ENCODE results near the gene PAQR4. TPM values are rescaled to one million over a fixed set of nuclear protein-coding genes. Genes with fewer than 3 reads are reported as not detected.

The PAQR4 gene
- total and polyA plus RNA-seq, 2 of the 13 experiments (the other 11 are each of a cell fraction or from before 2014, with no cell fraction given), result 15.9 to 24.8 TPM

DNA sequence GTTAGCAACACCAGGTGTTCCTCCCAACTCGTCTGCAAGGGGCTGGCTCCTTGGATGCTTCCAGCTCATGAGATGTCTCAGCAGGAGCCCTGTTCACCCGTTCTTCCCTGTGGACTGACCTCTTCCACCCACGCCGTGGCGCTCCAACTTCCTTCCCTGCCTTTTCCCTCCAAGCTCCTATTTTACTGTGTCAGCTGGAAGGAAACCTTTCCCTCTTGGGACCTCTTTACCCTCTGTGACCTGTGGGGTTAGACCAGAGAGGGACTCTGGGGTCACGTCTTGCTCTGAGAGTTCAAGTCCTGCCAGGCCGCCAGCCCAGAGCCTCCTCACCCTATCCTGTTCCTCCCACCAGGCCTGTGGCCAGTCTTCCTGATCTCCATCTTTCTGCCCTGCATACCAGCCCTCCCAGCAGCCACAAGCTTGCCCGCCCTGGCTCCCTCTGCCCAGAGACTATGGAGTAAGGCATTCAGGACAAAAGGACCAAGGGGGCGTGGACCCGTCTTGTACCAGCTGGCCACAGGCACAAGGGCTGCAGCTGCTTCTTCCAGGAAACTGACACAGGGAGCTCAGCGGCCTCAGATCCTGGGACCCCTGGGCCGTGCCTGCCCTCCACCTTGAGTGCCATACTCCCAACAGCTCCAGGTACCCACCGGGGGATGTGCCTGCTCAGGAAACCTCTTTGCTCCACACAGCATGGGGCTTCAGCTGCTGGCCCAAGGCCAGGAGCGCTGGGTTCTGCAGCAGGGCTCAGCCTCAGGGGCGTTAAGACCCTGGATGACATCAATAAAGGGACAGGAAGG is 3.0 kb downstream of the PAQR4 start:
- no peak overlapping the region for H3K4me2 ChIP-seq (ENCODE audit: low read depth, low read length)
- no peak overlapping the region for H3K4me3 ChIP-seq (replicated peaks in 1 of 3; ENCODE audit: insufficient read depth in 1 of 3, low read depth in 2 of 3, low read length in 3 of 3)
- TF ChIP-seq KLF16 (CRISPR knock-in tag; IDR thresholded peaks at IDR 0.05) (no peak), HNRNPL (IDR thresholded peaks at IDR 0.05; ENCODE audit: low read depth, low read length) (0 out of 2 replicates have a peak, but pooled peaks have one; percentile 4), POLR2AphosphoS5 (IDR thresholded peaks at IDR 0.05; ENCODE audit: low read depth, low read length) (peak; percentile 15; the same call in 1 of the 2 replicates), POLR2G (IDR thresholded peaks at IDR 0.05; ENCODE audit: low read depth, low read length) (0 out of 2 replicates have a peak, but pooled peaks have one; percentile 22), RARG (CRISPR knock-in tag; IDR thresholded peaks at IDR 0.05; ENCODE audit: low read depth) (no peak), POLR2A (IDR thresholded peaks at IDR 0.05; ENCODE audit: insufficient read depth in 1 of 2, low read depth in 2 of 2, low read length in 2 of 2) (peak; percentile 11 to 21; a peak in 1 of 4 replicates)
- DNase-seq (ENCODE audit: low spot score) (no peak), FAIRE-seq (no peak), ATAC-seq (no peak)
- H3K9me3 ChIP-seq (ENCODE audit: low read length), result no peaks in the 10 kb centered on the region
- ChIA-PET POLR2A (interaction anchor here (1.2 to 1.9 kb wide), 2 partner anchors 9 to 50 kb away, joined by 3 to 10 read pairs; partner anchors contain the start of gene PKMYT1), CTCF (ENCODE audit: low intra/inter-chr PET ratio, low total read pairs) (no interaction called here)
- BruUV-seq (replicated peaks), result no TSS peak
- WGBS (ENCODE audit: low lambda C conversion rate), result 96% methylated on average over 10 of the region's 15 CpGs
- H3K79me2 ChIP-seq (ENCODE audit: insufficient read depth, low read length), result peaks cover 8% of the 10 kb centered on the region
- peaks cover 2 to 18% of the 10 kb centered on the region in 2 experiments; a peak in 3 of 5 replicates for H3K36me3 ChIP-seq (replicated peaks in 1 of 2; ENCODE audit: control insufficient read depth in 1 of 2, insufficient read depth in 2 of 2, low read length in 2 of 2)
- H2AFZ ChIP-seq (ENCODE audit: low read length), result no peak overlapping the region
- no peaks in the 10 kb centered on the region for H4K20me1 ChIP-seq (ENCODE audit: insufficient read depth, low read length)
- H3K9ac ChIP-seq (ENCODE audit: insufficient read depth, low read depth, low read length), result no peak overlapping the region
- intact Hi-C loops (cut with micrococcal nuclease; ENCODE audit: unreplicated experiment) (no loop called here), in situ Hi-C loops (cut with HindIII; ENCODE audit: extremely low pct_ligation_motif_present, low pct_unique_long_range_greater_than_20kb) (no loop called here)
- H3K4me1 ChIP-seq (ENCODE audit: insufficient read depth, low read length), result peaks cover 17% of the 10 kb centered on the region
- no peak overlapping the region for H3K27ac ChIP-seq (ENCODE audit: extremely low read length, insufficient read depth, low read length)
- H3K27me3 ChIP-seq (ENCODE audit: control insufficient read depth in 1 of 2, insufficient read depth in 2 of 2, low read length in 2 of 2), result no peaks in the 10 kb centered on the region; a peak in 1 of 5 replicates

DNA sequence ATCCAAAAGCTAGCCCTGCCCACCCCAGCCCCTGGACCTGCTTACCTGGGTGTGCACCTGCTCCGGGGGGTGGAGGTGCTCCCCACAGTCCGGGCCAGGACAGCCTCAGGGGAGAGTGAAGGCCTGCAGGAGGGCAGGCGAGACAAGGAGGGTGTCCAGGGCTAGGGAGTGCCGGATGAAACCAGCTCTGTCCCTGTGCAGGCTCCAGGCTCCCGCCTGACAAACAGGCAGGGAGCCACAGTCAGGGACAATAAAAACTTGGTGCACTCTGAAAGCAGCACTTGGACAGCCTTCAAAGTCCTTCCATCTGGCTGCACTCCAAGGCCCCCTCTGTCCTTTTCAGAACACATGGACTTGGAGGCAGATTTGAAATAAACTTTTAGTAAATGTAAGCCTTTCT is 3.9 kb downstream of the PAQR4 start:
- Histone ChIP-seq H3K36me3 (replicated peaks in 1 of 2; ENCODE audit: control insufficient read depth in 1 of 2, insufficient read depth in 2 of 2, low read length in 2 of 2) (peaks cover 2 to 18% of the 10 kb centered on the region in 2 experiments; a peak in 3 of 5 replicates), H2AFZ (ENCODE audit: low read length) (no peak overlapping the region), H3K4me1 (ENCODE audit: insufficient read depth, low read length) (peaks cover 15% of the 10 kb centered on the region), H3K27ac (ENCODE audit: extremely low read length, insufficient read depth, low read length) (no peak overlapping the region), H3K4me3 (replicated peaks in 1 of 3; ENCODE audit: insufficient read depth in 1 of 3, low read depth in 2 of 3, low read length in 3 of 3) (no peak overlapping the region), H3K27me3 (ENCODE audit: control insufficient read depth in 1 of 2, insufficient read depth in 2 of 2, low read length in 2 of 2) (no peaks in the 10 kb centered on the region; a peak in 1 of 5 replicates), H3K4me2 (ENCODE audit: low read depth, low read length) (no peak overlapping the region), H3K9ac (ENCODE audit: insufficient read depth, low read depth, low read length) (no peak overlapping the region), H3K79me2 (ENCODE audit: insufficient read depth, low read length) (peaks cover 8% of the 10 kb centered on the region), H3K9me3 (ENCODE audit: low read length) (no peaks in the 10 kb centered on the region), H4K20me1 (ENCODE audit: insufficient read depth, low read length) (no peaks in the 10 kb centered on the region)
- in situ Hi-C loops (cut with HindIII; ENCODE audit: extremely low pct_ligation_motif_present, low pct_unique_long_range_greater_than_20kb) (no loop called here), intact Hi-C loops (cut with micrococcal nuclease; ENCODE audit: unreplicated experiment) (no loop called here)
- ChIA-PET CTCF (ENCODE audit: low intra/inter-chr PET ratio, low total read pairs) (no interaction called here), POLR2A (interaction anchor here (1.2 to 1.9 kb wide), 2 partner anchors 8 to 49 kb away, joined by 3 to 10 read pairs; partner anchors contain the start of gene PKMYT1)
- DNase-seq (ENCODE audit: low spot score) (no peak), ATAC-seq (no peak), FAIRE-seq (no peak)
- BruUV-seq (replicated peaks), result no TSS peak
- 100% methylated on average over 4 of the region's 5 CpGs for WGBS (ENCODE audit: low lambda C conversion rate)
- no peak for TF ChIP-seq ZNF674 (CRISPR knock-in tag; IDR thresholded peaks at IDR 0.05; ENCODE audit: low read depth)
- TF ChIP-seq THRA (CRISPR knock-in tag; IDR thresholded peaks at IDR 0.05; ENCODE audit: borderline replicate concordance), result no peak
- TF ChIP-seq HIVEP1 (CRISPR knock-in tag; IDR thresholded peaks at IDR 0.05), result no peak
- no peak for TF ChIP-seq RBM22 (optimal IDR thresholded peaks at IDR 0.05; ENCODE audit: low read length)
- TF ChIP-seq, protein P1, sequence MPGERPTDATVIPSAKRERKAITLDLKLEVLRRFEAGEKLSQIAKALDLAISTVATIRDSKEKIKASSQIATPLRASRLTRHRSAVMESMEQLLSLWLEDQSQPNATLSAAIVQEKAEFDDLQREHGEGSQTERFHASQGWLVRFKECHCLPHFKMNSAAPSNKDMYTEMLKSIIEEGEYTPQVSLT (CRISPR knock-in tag; IDR thresholded peaks at IDR 0.05; ENCODE audit: borderline replicate concordance, low read depth), result no peak
- no peak for TF ChIP-seq GPN1 (CRISPR knock-in tag; IDR thresholded peaks at IDR 0.05; ENCODE audit: borderline replicate concordance)
- TF ChIP-seq ZNF619 (CRISPR knock-in tag; IDR thresholded peaks at IDR 0.05), result no peak
- TF ChIP-seq ZNF136 (CRISPR knock-in tag; IDR thresholded peaks at IDR 0.05; ENCODE audit: low read depth), result no peak
- TF ChIP-seq ZNF564 (CRISPR knock-in tag; IDR thresholded peaks at IDR 0.05), result no peak
- no peak for TF ChIP-seq ZNF260 (CRISPR knock-in tag; IDR thresholded peaks at IDR 0.05; ENCODE audit: borderline replicate concordance, low read depth)
- TF ChIP-seq ZNF782 (CRISPR knock-in tag; IDR thresholded peaks at IDR 0.05; ENCODE audit: borderline replicate concordance), result no peak
